ENCODE data around the gene RBMS1. TPM values are rescaled to one million over a fixed set of nuclear protein-coding genes. Genes with fewer than 3 reads are reported as not detected.
"Not testable (repeated sequence)": the region's sequence is repeated elsewhere in the genome, so short reads cannot be mapped to it uniquely, and the experiment has no call there.

RBMS1 gene
- polyA plus RNA-seq, 1 donor (not counting 4 experiments of a cell fraction or from before 2014, with no cell fraction given), result 89.1 TPM

DNA sequence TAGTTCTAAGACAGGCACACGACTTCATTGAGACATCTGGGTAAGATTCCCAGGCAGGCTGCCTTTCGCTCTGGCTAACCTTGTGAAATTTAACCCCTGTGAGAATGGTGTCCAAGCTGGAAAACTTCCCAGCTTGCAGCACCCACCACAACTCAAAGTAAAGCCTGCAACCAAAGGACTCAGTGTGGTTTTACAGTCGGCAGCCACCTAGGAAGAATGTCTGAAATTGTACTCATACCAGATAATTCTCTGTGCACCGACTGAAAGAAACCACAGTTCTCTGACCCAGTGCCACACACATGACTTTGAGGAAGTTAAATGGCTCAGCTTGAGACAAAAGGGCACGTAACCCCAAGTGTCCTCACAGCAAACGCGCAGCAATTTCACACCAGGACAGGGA lies 125.7 kb downstream of the RBMS1 start:
- DNase-seq (ENCODE audit: low read depth, low spot score), result no peak
- TF ChIP-seq, protein P1, sequence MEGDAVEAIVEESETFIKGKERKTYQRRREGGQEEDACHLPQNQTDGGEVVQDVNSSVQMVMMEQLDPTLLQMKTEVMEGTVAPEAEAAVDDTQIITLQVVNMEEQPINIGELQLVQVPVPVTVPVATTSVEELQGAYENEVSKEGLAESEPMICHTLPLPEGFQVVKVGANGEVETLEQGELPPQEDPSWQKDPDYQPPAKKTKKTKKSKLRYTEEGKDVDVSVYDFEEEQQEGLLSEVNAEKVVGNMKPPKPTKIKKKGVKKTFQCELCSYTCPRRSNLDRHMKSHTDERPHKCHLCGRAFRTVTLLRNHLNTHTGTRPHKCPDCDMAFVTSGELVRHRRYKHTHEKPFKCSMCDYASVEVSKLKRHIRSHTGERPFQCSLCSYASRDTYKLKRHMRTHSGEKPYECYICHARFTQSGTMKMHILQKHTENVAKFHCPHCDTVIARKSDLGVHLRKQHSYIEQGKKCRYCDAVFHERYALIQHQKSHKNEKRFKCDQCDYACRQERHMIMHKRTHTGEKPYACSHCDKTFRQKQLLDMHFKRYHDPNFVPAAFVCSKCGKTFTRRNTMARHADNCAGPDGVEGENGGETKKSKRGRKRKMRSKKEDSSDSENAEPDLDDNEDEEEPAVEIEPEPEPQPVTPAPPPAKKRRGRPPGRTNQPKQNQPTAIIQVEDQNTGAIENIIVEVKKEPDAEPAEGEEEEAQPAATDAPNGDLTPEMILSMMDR (optimal IDR thresholded peaks at IDR 0.05 in 1 of 3, IDR thresholded peaks at IDR 0.05 in 1 of 3, conservative IDR thresholded peaks at IDR 0.05 in 1 of 3; ENCODE audit: extremely low read depth in 1 of 3, insufficient read depth in 2 of 3, low read length in 3 of 3), result no peak
- no peak for TF ChIP-seq EZH2 (IDR thresholded peaks at IDR 0.05; ENCODE audit: low read length)
- no peak overlapping the region for H3K9ac ChIP-seq (ENCODE audit: control insufficient read depth, extremely low read depth, insufficient read depth, low read length)

DNA sequence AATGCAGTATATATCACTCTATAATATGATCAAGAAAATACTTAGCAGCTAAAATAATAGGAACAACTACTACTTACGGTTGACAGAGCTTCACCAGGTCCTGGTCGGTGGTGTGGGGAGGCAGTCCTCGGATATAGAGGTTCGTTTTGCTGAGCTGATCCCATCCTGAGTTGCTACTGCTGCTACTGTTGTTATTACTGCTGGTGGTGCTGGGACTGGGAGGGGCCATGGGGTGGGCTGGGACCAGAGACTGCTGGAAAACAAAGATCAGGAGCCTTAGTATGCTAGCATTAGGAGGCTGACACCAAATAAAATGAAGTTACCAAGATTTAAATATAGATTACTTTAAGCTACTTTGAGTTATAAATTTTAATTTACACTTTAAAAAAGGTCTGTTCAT lies 126.5 kb downstream of the RBMS1 start:
- H4K20me1 ChIP-seq (ENCODE audit: control insufficient read depth, extremely low read depth, insufficient read depth, low read length); H3K27me3 ChIP-seq (ENCODE audit: control insufficient read depth, extremely low read depth, insufficient read depth, low read length); H3K4me2 ChIP-seq (ENCODE audit: control insufficient read depth, extremely low read depth, insufficient read depth, low read depth, low read length); H2AFZ ChIP-seq (ENCODE audit: control insufficient read depth, low read length); DNase-seq (ENCODE audit: low read depth, low spot score); H3K9me1 ChIP-seq (ENCODE audit: control insufficient read depth, extremely low read depth, insufficient read depth, low read length); H3K4me3 ChIP-seq (ENCODE audit: control insufficient read depth in 2 of 3, extremely low read depth in 1 of 3, insufficient read depth in 2 of 3, low read depth in 1 of 3, low read length in 3 of 3); H3K4me1 ChIP-seq (ENCODE audit: control insufficient read depth, extremely low read depth, insufficient read depth, low read length); H3K9me3 ChIP-seq (ENCODE audit: control insufficient read depth, low read depth, low read length); H3K27ac ChIP-seq (ENCODE audit: control insufficient read depth, insufficient read depth, low read length); dilution Hi-C loops (cut with MboI; ENCODE audit: extremely low pct_ligation_motif_present, low sequenced_read_pairs); H3K9ac ChIP-seq (ENCODE audit: control insufficient read depth, extremely low read depth, insufficient read depth, low read length): not testable (repeated sequence)
- Histone ChIP-seq H3K79me2 (ENCODE audit: control insufficient read depth, insufficient read depth, low read length) (peaks cover 96% of the 10 kb centered on the region), H3K36me3 (ENCODE audit: control insufficient read depth in 2 of 2, extremely low read depth in 1 of 2, insufficient read depth in 2 of 2, low read length in 2 of 2) (peaks cover 4 to 20% of the 10 kb centered on the region in 2 experiments)
- peak; percentile 17 for FAIRE-seq

More for the DNA sequence above, 125.7 kb downstream of the RBMS1 start:
- Histone ChIP-seq H3K79me2 (ENCODE audit: control insufficient read depth, insufficient read depth, low read length) (peaks cover 96% of the 10 kb centered on the region), H3K4me2 (ENCODE audit: control insufficient read depth, extremely low read depth, insufficient read depth, low read depth, low read length) (no peak overlapping the region), H3K4me3 (ENCODE audit: control insufficient read depth in 2 of 3, extremely low read depth in 1 of 3, insufficient read depth in 2 of 3, low read depth in 1 of 3, low read length in 3 of 3) (no peak overlapping the region), H4K20me1 (ENCODE audit: control insufficient read depth, extremely low read depth, insufficient read depth, low read length) (no peaks in the 10 kb centered on the region), H3K27me3 (ENCODE audit: control insufficient read depth, extremely low read depth, insufficient read depth, low read length) (no peaks in the 10 kb centered on the region), H2AFZ (ENCODE audit: control insufficient read depth, low read length) (no peak overlapping the region), H3K36me3 (ENCODE audit: control insufficient read depth in 2 of 2, extremely low read depth in 1 of 2, insufficient read depth in 2 of 2, low read length in 2 of 2) (peaks cover 4 to 19% of the 10 kb centered on the region in 2 experiments), H3K9me1 (ENCODE audit: control insufficient read depth, extremely low read depth, insufficient read depth, low read length) (no peaks in the 10 kb centered on the region), H3K4me1 (ENCODE audit: control insufficient read depth, extremely low read depth, insufficient read depth, low read length) (peaks cover 16% of the 10 kb centered on the region), H3K9me3 (ENCODE audit: control insufficient read depth, low read depth, low read length) (no peaks in the 10 kb centered on the region), H3K27ac (ENCODE audit: control insufficient read depth, insufficient read depth, low read length) (no peak overlapping the region)
- FAIRE-seq, result peak; percentile 43
- dilution Hi-C loops (cut with MboI; ENCODE audit: extremely low pct_ligation_motif_present, low sequenced_read_pairs), result no loop called here

DNA sequence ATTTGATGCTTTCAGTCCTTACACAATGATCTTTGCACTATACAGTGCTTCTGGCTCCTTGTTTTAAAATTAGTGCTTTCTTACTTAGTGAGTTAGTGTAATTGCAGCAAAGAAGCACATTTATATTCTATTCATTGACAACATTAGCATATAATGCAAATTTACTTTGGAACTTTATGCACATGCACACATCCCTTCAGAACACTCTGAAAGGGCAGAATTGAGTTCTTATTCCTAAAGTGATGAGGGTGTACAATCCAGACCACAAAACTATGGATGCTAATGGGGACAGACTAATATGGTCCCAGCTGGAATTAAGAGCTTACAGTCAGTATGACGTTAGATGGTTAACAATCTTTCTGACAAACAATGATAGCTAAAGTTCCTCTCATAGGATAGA lies 127.1 kb downstream of the RBMS1 start:
- no peak for DNase-seq (ENCODE audit: low read depth, low spot score)
- H3K36me3 ChIP-seq (ENCODE audit: control insufficient read depth in 2 of 2, extremely low read depth in 1 of 2, insufficient read depth in 2 of 2, low read length in 2 of 2), result peaks cover 4 to 20% of the 10 kb centered on the region in 2 experiments
- no peak overlapping the region for H2AFZ ChIP-seq (ENCODE audit: control insufficient read depth, low read length)
- peaks cover 96% of the 10 kb centered on the region for H3K79me2 ChIP-seq (ENCODE audit: control insufficient read depth, insufficient read depth, low read length)
- H3K27ac ChIP-seq (ENCODE audit: control insufficient read depth, insufficient read depth, low read length), result no peak overlapping the region
- H3K4me2 ChIP-seq (ENCODE audit: control insufficient read depth, extremely low read depth, insufficient read depth, low read depth, low read length), result no peak overlapping the region
- no peak overlapping the region for H3K9ac ChIP-seq (ENCODE audit: control insufficient read depth, extremely low read depth, insufficient read depth, low read length)
- H3K27me3 ChIP-seq (ENCODE audit: control insufficient read depth, extremely low read depth, insufficient read depth, low read length), result no peaks in the 10 kb centered on the region
- no peaks in the 10 kb centered on the region for H4K20me1 ChIP-seq (ENCODE audit: control insufficient read depth, extremely low read depth, insufficient read depth, low read length)
- no peak for TF ChIP-seq EZH2 (IDR thresholded peaks at IDR 0.05; ENCODE audit: low read length)
- TF ChIP-seq, protein P1 (optimal IDR thresholded peaks at IDR 0.05 in 1 of 3, IDR thresholded peaks at IDR 0.05 in 1 of 3, conservative IDR thresholded peaks at IDR 0.05 in 1 of 3; ENCODE audit: extremely low read depth in 1 of 3, insufficient read depth in 2 of 3, low read length in 3 of 3), result no peak
- H3K9me1 ChIP-seq (ENCODE audit: control insufficient read depth, extremely low read depth, insufficient read depth, low read length), result no peaks in the 10 kb centered on the region
- FAIRE-seq, result no peak
- H3K9me3 ChIP-seq (ENCODE audit: control insufficient read depth, low read depth, low read length), result no peaks in the 10 kb centered on the region
- H3K4me1 ChIP-seq (ENCODE audit: control insufficient read depth, extremely low read depth, insufficient read depth, low read length), result peaks cover 7% of the 10 kb centered on the region
- no peak overlapping the region for H3K4me3 ChIP-seq (ENCODE audit: control insufficient read depth in 2 of 3, extremely low read depth in 1 of 3, insufficient read depth in 2 of 3, low read depth in 1 of 3, low read length in 3 of 3)
- dilution Hi-C loops (cut with MboI; ENCODE audit: extremely low pct_ligation_motif_present, low sequenced_read_pairs), result no loop called here

Data from keratinocyte (primary cell).